GM23248 (cell line): ENCODE measurements around the gene CCND1. TPM values are rescaled to one million over a fixed set of nuclear protein-coding genes. Genes with fewer than 3 reads are reported as not detected.
A peak's percentile ranks its signal among the peaks of the same experiment; 100 is the strongest.

ENCODE experiments used
- DNase-seq: peaks from one replicate; pipeline ENCODE4 v3.0.0-alpha.2; 2015
- H2AFZ ChIP-seq: fragments of 200-600 bp; sonication (generic); 2 replicates; pipeline ENCODE4 v1.6.1; 2016; ENCODE audit warnings: antibody characterized with exemption
- H3F3A ChIP-seq: fragments of 200-600 bp; sonication (generic); 2 replicates; pipeline ENCODE4 v1.6.1; 2016; ENCODE audit warnings: mild to moderate bottlenecking, antibody characterized with exemption, mixed run types; ENCODE audit not compliant: insufficient read depth
- H3K27ac ChIP-seq: fragments of 200-600 bp; sonication (generic); 2 replicates; pipeline ENCODE4 v1.5.1; 2016; ENCODE audit warnings: mild to moderate bottlenecking
- H3K27me3 ChIP-seq: fragments of 200-600 bp; sonication (generic); replicated peaks from 2 replicates; pipeline ENCODE4 v1.6.1; 2016; ENCODE audit warnings: mild to moderate bottlenecking; ENCODE audit not compliant: insufficient read depth
- H3K36me3 ChIP-seq: fragments of 200-600 bp; sonication (generic); 2 replicates; pipeline ENCODE4 v1.6.1; 2016; ENCODE audit warnings: low read depth, mild to moderate bottlenecking
- H3K4me1 ChIP-seq: fragments of 200-600 bp; sonication (generic); 2 replicates; pipeline ENCODE4 v1.6.1; 2016; ENCODE audit warnings: mild to moderate bottlenecking; ENCODE audit not compliant: insufficient read depth
- H3K4me2 ChIP-seq: fragments of 200-600 bp; sonication (generic); one replicate; pipeline ENCODE4 v1.6.1; 2016; ENCODE audit warnings: mild to moderate bottlenecking; ENCODE audit not compliant: unreplicated experiment
- H3K4me3 ChIP-seq: fragments of 200-600 bp; sonication (generic); 2 replicates; pipeline ENCODE4 v1.5.1; 2016; ENCODE audit warnings: mild to moderate bottlenecking
- H3K79me2 ChIP-seq: fragments of 200-600 bp; sonication (generic); 2 replicates; pipeline ENCODE4 v1.6.1; 2016; ENCODE audit warnings: mild to moderate bottlenecking; ENCODE audit not compliant: insufficient read depth
- H3K9ac ChIP-seq: fragments of 200-600 bp; sonication (generic); 2 replicates; pipeline ENCODE4 v1.6.1; 2016; ENCODE audit warnings: mild to moderate bottlenecking
- H3K9me2 ChIP-seq: fragments of 200-600 bp; sonication (generic); 2 replicates; pipeline ENCODE4 v1.6.1; 2016; ENCODE audit warnings: mixed run types, mild to moderate bottlenecking, moderate library complexity; ENCODE audit not compliant: insufficient read depth
- H3K9me3 ChIP-seq: fragments of 200-600 bp; sonication (generic); one replicate; pipeline ENCODE4 v1.6.1; 2017; ENCODE audit warnings: low read depth
- H4K20me1 ChIP-seq: fragments of 200-600 bp; sonication (generic); 2 replicates; pipeline ENCODE4 v1.6.0; 2016; ENCODE audit not compliant: insufficient read depth
- EZH2 ChIP-seq: fragments of 200-600 bp; sonication (generic); IDR thresholded peaks from 2 replicates; pipeline ENCODE4 v1.6.1; 2018; ENCODE audit warnings: antibody characterized with exemption, mild to moderate bottlenecking; ENCODE audit not compliant: insufficient read depth, poor library complexity, severe bottlenecking
- EZH2phosphoT487 ChIP-seq: fragments of 200-600 bp; sonication (generic); IDR thresholded peaks from 2 replicates; pipeline ENCODE4 v1.6.1; 2018; ENCODE audit warnings: antibody characterized with exemption, moderate library complexity, mild to moderate bottlenecking, low read depth; ENCODE audit not compliant: insufficient read depth
- WGBS, 2 experiments: methylation state at CpG; one replicate each; pipeline ENCODE4 v1.1.6; 2015 to 2017; ENCODE audit warnings: low lambda C conversion rate in 2 of 2, low coverage in 1 of 2; ENCODE audit errors: missing lambda C conversion rate in 2 of 2; 5-methylcytosine and 5-hydroxymethylcytosine counted together
- in situ Hi-C: fragments of 300-500 bp; cut with MboI; formaldehyde crosslinking; loops from 2 replicates; pipeline ENCODE4 v1.15.0; 2020
- polyA plus RNA-seq: library from polyadenylated mRNA; unstranded; fragments of >200 nt; fragmentation: Nextera tagmentation; extraction: Ambion mirVana; gene quantifications from 2 replicates; pipeline ENCODE4 v1.2.1, GENCODE V29; 2016
- total RNA-seq: library from RNA; depleted of rRNA; stranded (reverse); fragments of >200 nt; shearing (Covaris generic); gene quantifications from 2 replicates; pipeline ENCODE4 v1.2.3, GENCODE V29; 2014

The CCND1 gene
- total and polyA plus RNA-seq, 2 experiments from 2014 or later: 695 to 1,097 TPM

- H3K9me2 ChIP-seq: no peaks in the 10 kb centered on the region
- DNase-seq: peak; percentile 44
- H3K4me2 ChIP-seq: peak overlapping the region; percentile 85
- H3K27me3 ChIP-seq: no peaks in the 10 kb centered on the region
- TF ChIP-seq EZH2phosphoT487 (no peak), EZH2 (no peak)
- in situ Hi-C loops: no loop called here
- no peaks in the 10 kb centered on the region for H3K9me3 ChIP-seq
- peak overlapping the region; percentile 97 for H3K27ac ChIP-seq
- H3K9ac ChIP-seq: peak overlapping the region; percentile 96
- peak overlapping the region; percentile 85 for H3K4me3 ChIP-seq
- no peak overlapping the region for H2AFZ ChIP-seq
- 44 to 46% methylated on average over 19 to 27 of the region's 27 CpGs for WGBS, 2 experiments
- H3K36me3 ChIP-seq: peaks cover 38% of the 10 kb centered on the region; the same call in 1 of the 2 replicates
- H4K20me1 ChIP-seq: no peaks in the 10 kb centered on the region
- peaks cover 52% of the 10 kb centered on the region for H3F3A ChIP-seq
- peaks cover 7% of the 10 kb centered on the region; the same call in 1 of the 2 replicates for H3K4me1 ChIP-seq
- peaks cover 91% of the 10 kb centered on the region for H3K79me2 ChIP-seq
Observed at GRCh38 chr11:69643646-69644045, 2.7 kb downstream of the CCND1 start.

- peaks cover 58% of the 10 kb centered on the region for H3F3A ChIP-seq
- H4K20me1 ChIP-seq: no peaks in the 10 kb centered on the region
- in situ Hi-C loops: no loop called here
- peaks cover 7% of the 10 kb centered on the region; the same call in 1 of the 2 replicates for H3K4me1 ChIP-seq
- peaks cover 98% of the 10 kb centered on the region for H3K79me2 ChIP-seq
- peak overlapping the region; percentile 96 for H3K9ac ChIP-seq
- H3K36me3 ChIP-seq: peaks cover 44% of the 10 kb centered on the region
- H3K27me3 ChIP-seq: no peaks in the 10 kb centered on the region
- TF ChIP-seq EZH2 (no peak), EZH2phosphoT487 (no peak)
- DNase-seq: peak; percentile 93
- no peaks in the 10 kb centered on the region for H3K9me3 ChIP-seq
- peak overlapping the region; percentile 85 for H3K4me2 ChIP-seq
- H3K27ac ChIP-seq: peak overlapping the region; percentile 97
- H3K9me2 ChIP-seq: no peaks in the 10 kb centered on the region
- peak overlapping the region; percentile 85 for H3K4me3 ChIP-seq
- WGBS, 2 experiments: 32 to 36% methylated on average over 21 to 24 of the region's 24 CpGs
- H2AFZ ChIP-seq: no peak overlapping the region
Observed at GRCh38 chr11:69644071-69644961, 3.4 kb downstream of the CCND1 start.

- no peaks in the 10 kb centered on the region for H3K27me3 ChIP-seq
- DNase-seq: peak; percentile 30
- peak overlapping the region; percentile 85 for H3K4me2 ChIP-seq
- peaks cover 59% of the 10 kb centered on the region for H3F3A ChIP-seq
- no peak overlapping the region for H2AFZ ChIP-seq
- peaks cover 52% of the 10 kb centered on the region for H3K36me3 ChIP-seq
- no peaks in the 10 kb centered on the region for H3K9me2 ChIP-seq
- H3K79me2 ChIP-seq: peaks cover 98% of the 10 kb centered on the region
- H3K9ac ChIP-seq: peak overlapping the region; percentile 96
- TF ChIP-seq EZH2: no peak
- TF ChIP-seq EZH2phosphoT487: no peak
- WGBS, 2 experiments: 71 to 74% methylated on average over 20 of the region's 20 CpGs
- peaks cover 7% of the 10 kb centered on the region; the same call in 1 of the 2 replicates for H3K4me1 ChIP-seq
- peak overlapping the region; percentile 85 for H3K4me3 ChIP-seq
- H4K20me1 ChIP-seq: no peaks in the 10 kb centered on the region
- in situ Hi-C loops: no loop called here
- H3K9me3 ChIP-seq: no peaks in the 10 kb centered on the region
- H3K27ac ChIP-seq: peak overlapping the region; percentile 97
Observed at GRCh38 chr11:69644962-69645675, 4.2 kb downstream of the CCND1 start.

GRCh38 chr11:69645801-69646492 is 5.0 kb downstream of the CCND1 start:
- Histone ChIP-seq H3K79me2 (peaks cover 100% of the 10 kb centered on the region), H3F3A (peaks cover 56% of the 10 kb centered on the region), H3K4me3 (0 out of 2 replicates have a peak overlapping the region, but pooled peaks have one; percentile 85), H3K36me3 (peaks cover 58% of the 10 kb centered on the region), H3K4me1 (peaks cover 7% of the 10 kb centered on the region; the same call in 1 of the 2 replicates), H3K9me2 (no peaks in the 10 kb centered on the region), H3K27me3 (no peaks in the 10 kb centered on the region), H3K4me2 (no peak overlapping the region), H2AFZ (no peak overlapping the region), H3K27ac (peak overlapping the region; percentile 44), H3K9me3 (no peaks in the 10 kb centered on the region), H3K9ac (peak overlapping the region; percentile 96), H4K20me1 (no peaks in the 10 kb centered on the region)
- WGBS, 2 experiments: 85 to 87% methylated on average over 29 to 30 of the region's 30 CpGs
- in situ Hi-C loops: no loop called here
- no peak for TF ChIP-seq EZH2
- TF ChIP-seq EZH2phosphoT487: no peak
- peak; percentile 23 for DNase-seq
